CD4-positive, alpha-beta memory T cell (primary cell): Measurements from ENCODE around the gene WNT2. TPM values are rescaled to one million over a fixed set of nuclear protein-coding genes. Genes with fewer than 3 reads are reported as not detected.
"Not testable (repeated sequence)": the region's sequence is repeated elsewhere in the genome, so short reads cannot be mapped to it uniquely, and the experiment has no call there.

Experiments
- CTCF ChIA-PET: fragments of 350-600 bp; sonication (Branson Sonifier 250); formaldehyde crosslinking; loops from one replicate; lab custom pipeline; 2021; ENCODE audit warnings: inconsistent platforms; ENCODE audit not compliant: partially characterized antibody; lab: Charles Lee
- POLR2A ChIA-PET: fragments of 350-600 bp; sonication (Branson Sonifier 250); formaldehyde crosslinking; loops from one replicate; lab custom pipeline; 2021; ENCODE audit not compliant: partially characterized antibody; lab: Charles Lee
- DNase-seq, 5 donors: peaks; one replicate each; pipeline versions ENCODE4 v3.0.0 to v3.0.0-alpha.2; 2020 to 2022; ENCODE audit warnings: mixed read lengths in 1 of 5
- H3K27ac ChIP-seq: one replicate; pipeline ENCODE4 v1.7.0; 2013; ENCODE audit warnings: low read depth, low read length
- H3K27me3 ChIP-seq: 2 replicates; pipeline ENCODE4 v1.7.0; 2013; ENCODE audit warnings: mild to moderate bottlenecking, low read length, moderate library complexity; ENCODE audit not compliant: insufficient read depth
- H3K36me3 ChIP-seq: 2 replicates; pipeline ENCODE4 v1.7.0; 2013; ENCODE audit warnings: mild to moderate bottlenecking, low read length, moderate library complexity; ENCODE audit not compliant: insufficient read depth
- H3K4me1 ChIP-seq: 2 replicates; pipeline ENCODE4 v1.7.0; 2013; ENCODE audit warnings: mild to moderate bottlenecking, low read length, moderate library complexity; ENCODE audit not compliant: insufficient read depth
- H3K4me3 ChIP-seq, 2 donors: one replicate each; pipeline ENCODE4 v1.7.0; 2013; ENCODE audit warnings: low read length in 2 of 2, mild to moderate bottlenecking in 1 of 2
- H3K9me3 ChIP-seq, 2 donors: one replicate each; pipeline ENCODE4 v1.7.0; 2013; ENCODE audit warnings: low read length in 2 of 2, control low read depth in 1 of 2; ENCODE audit not compliant: control insufficient read depth in 1 of 2
- H3K27ac Mint-ChIP-seq, 7 donors: one replicate each; pipeline ENCODE4 v1.8.0; 2020 to 2021; ENCODE audit warnings: mixed read lengths in 7 of 7, mild to moderate bottlenecking in 6 of 7, inconsistent platforms in 3 of 7, moderate library complexity in 3 of 7
- H3K27me3 Mint-ChIP-seq, 2 donors: one replicate each; pipeline ENCODE4 v1.8.0; 2020 to 2021; ENCODE audit warnings: mixed read lengths in 2 of 2
- H3K36me3 Mint-ChIP-seq, 2 donors: one replicate each; pipeline ENCODE4 v1.8.0; 2020 to 2021; ENCODE audit warnings: mixed read lengths in 2 of 2, inconsistent platforms in 1 of 2, mild to moderate bottlenecking in 1 of 2
- H3K4me1 Mint-ChIP-seq, 4 donors: one replicate each; pipeline ENCODE4 v1.8.0; 2020 to 2021; ENCODE audit warnings: mixed read lengths in 4 of 4, mild to moderate bottlenecking in 1 of 4
- H3K4me3 Mint-ChIP-seq, 8 donors: one replicate each; pipeline ENCODE4 v1.8.0; 2020 to 2021; ENCODE audit warnings: mixed read lengths in 8 of 8, mild to moderate bottlenecking in 7 of 8, moderate library complexity in 6 of 8, inconsistent platforms in 3 of 8
- H3K9me3 Mint-ChIP-seq, 8 donors: one replicate each; pipeline ENCODE4 v1.8.0; 2020 to 2021; ENCODE audit warnings: mixed read lengths in 8 of 8, mild to moderate bottlenecking in 5 of 8, inconsistent platforms in 3 of 8, moderate library complexity in 1 of 8
- intact Hi-C: fragments of 100-400 bp; cut with micrococcal nuclease; formaldehyde crosslinking; loops from one replicate; pipeline ENCODE4 v1.15.1; 2023
- polyA plus RNA-seq, 2 donors: library from polyadenylated mRNA; unstranded; fragments of 300-500 nt; fragmentation: Illumina TruSeq; gene quantifications; one replicate each; pipeline ENCODE4 v1.2.3, GENCODE V29; 2021
- total RNA-seq, 2 experiments: library from RNA; stranded (reverse); gene quantifications; one replicate each; pipeline ENCODE4 v1.2.3, GENCODE V29; 2021

WNT2 gene
- total and polyA plus RNA-seq, 4 experiments from 2014 or later, result not detected

DNA sequence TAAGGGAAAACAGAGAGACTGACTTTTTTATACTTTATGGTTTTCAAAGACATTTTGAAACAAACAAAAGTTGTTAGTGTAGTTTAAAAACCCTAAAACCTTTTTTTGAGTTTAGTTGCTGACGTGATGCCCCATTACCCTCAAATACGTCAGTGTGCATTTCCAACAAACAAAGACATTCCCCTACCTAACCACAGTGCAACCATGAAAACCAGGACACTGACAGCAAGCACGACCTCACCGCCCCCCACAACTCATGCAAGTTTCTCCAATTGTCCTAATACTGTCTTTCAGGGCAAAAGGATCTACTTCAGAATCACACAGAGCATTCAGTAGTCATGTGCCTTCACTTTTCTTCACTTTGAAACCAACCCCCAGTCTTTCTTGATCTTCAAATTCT is 75.0 kb downstream of the WNT2 start:
- H3K4me3 ChIP-seq, result no peak overlapping the region
- CTCF ChIA-PET, result no interaction called here
- Mint-ChIP-seq H3K36me3 (no peaks in the 10 kb centered on the region), H3K4me1 (no peaks in the 10 kb centered on the region), H3K27ac (no peak overlapping the region), H3K9me3 (peaks cover 0 to 9% (median 0%) of the 10 kb centered on the region in 8 donors), H3K4me3 (no peak overlapping the region), H3K27me3 (peaks cover 3 to 7% of the 10 kb centered on the region in 2 donors)
- no peak overlapping the region for H3K27ac ChIP-seq
- no peaks in the 10 kb centered on the region for H3K4me1 ChIP-seq
- POLR2A ChIA-PET, result no interaction called here
- DNase-seq, result no peak
- no peaks in the 10 kb centered on the region for H3K36me3 ChIP-seq
- intact Hi-C loops, result no loop called here
- no peaks in the 10 kb centered on the region for H3K9me3 ChIP-seq
- H3K27me3 ChIP-seq, result no peaks in the 10 kb centered on the region

DNA sequence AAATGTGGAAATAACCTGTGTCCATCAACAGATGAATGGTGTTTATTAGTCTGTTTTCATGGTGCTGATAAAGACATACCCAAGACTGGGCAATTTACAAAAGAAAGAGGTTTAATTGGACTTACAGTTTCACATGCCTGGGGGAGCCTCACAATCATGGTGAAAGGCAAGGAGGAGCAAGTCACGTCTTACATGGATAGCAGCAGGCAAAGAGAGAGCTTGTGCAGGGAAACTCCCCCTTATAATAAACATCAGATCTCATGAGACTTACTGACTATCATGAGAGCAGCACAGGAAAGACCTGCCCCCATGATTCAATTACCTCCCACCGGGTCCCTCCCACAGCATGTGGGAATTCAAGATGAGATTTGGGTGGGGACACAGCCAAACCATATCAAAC is 77.2 kb downstream of the WNT2 start:
- DNase-seq, H3K4me3 ChIP-seq, H3K27me3 ChIP-seq, H3K9me3 ChIP-seq, H3K27ac Mint-ChIP-seq, H3K9me3 Mint-ChIP-seq, H3K4me1 ChIP-seq, intact Hi-C loops, H3K36me3 ChIP-seq, H3K4me1 Mint-ChIP-seq, H3K36me3 Mint-ChIP-seq, CTCF ChIA-PET, POLR2A ChIA-PET, H3K27me3 Mint-ChIP-seq, H3K4me3 Mint-ChIP-seq, H3K27ac ChIP-seq: not testable (repeated sequence)

DNA sequence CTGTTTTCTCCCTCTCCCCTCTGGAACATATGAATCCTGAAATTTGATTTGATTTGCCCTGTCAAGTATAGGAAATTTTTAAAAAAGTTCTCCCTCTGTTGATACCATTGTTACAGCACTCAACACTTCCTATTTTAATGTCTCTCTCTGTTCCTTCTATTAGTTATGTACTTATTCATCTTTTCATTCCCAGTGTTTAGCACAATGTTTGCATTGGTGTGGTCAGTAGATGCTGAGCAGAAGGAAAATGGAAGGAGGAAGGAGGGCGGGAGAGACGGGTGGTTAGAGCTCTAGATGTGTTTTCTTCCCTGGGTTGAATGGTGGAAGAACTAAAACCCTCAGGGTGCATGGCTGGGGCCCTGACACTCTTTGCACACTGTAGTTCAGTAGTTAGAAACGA is 79.5 kb downstream of the WNT2 start:
- Histone ChIP-seq H3K36me3 (no peaks in the 10 kb centered on the region), H3K27ac (no peak overlapping the region), H3K9me3 (no peaks in the 10 kb centered on the region), H3K27me3 (no peaks in the 10 kb centered on the region), H3K4me1 (no peaks in the 10 kb centered on the region), H3K4me3 (no peak overlapping the region)
- no peak overlapping the region for H3K27ac Mint-ChIP-seq
- no peaks in the 10 kb centered on the region for H3K4me1 Mint-ChIP-seq
- no peak for DNase-seq
- POLR2A ChIA-PET, result no interaction called here
- H3K36me3 Mint-ChIP-seq, result no peaks in the 10 kb centered on the region
- intact Hi-C loops, result no loop called here
- CTCF ChIA-PET, result no interaction called here
- no peak overlapping the region for H3K4me3 Mint-ChIP-seq
- H3K9me3 Mint-ChIP-seq, result peaks cover 0 to 9% (median 1%) of the 10 kb centered on the region in 8 donors
- H3K27me3 Mint-ChIP-seq, result peaks cover 6 to 10% of the 10 kb centered on the region in 2 donors

DNA sequence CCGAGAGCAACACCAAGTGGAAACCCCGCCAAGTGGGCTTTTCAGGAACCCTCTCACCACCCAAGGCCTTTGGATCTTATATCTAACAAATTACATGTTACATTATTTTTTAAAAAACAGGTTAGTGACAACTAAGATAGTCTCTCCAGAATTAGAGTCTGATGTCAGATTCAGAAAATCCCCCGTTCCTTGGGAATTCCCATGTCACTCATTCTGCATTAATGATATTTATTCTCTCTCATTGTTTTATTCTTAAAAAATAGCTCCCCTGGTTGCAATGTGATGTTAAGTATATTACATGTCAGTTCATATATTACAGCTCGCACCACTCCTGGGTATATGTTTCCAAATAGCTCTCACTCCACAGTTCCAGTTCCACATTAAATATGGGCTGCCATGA is 81.8 kb downstream of the WNT2 start:
- Histone ChIP-seq H3K36me3 (no peaks in the 10 kb centered on the region), H3K4me3 (no peak overlapping the region), H3K9me3 (no peaks in the 10 kb centered on the region), H3K27ac (no peak overlapping the region), H3K27me3 (no peaks in the 10 kb centered on the region), H3K4me1 (no peaks in the 10 kb centered on the region)
- intact Hi-C loops, result no loop called here
- no peaks in the 10 kb centered on the region for H3K4me1 Mint-ChIP-seq
- H3K4me3 Mint-ChIP-seq, result no peak overlapping the region
- POLR2A ChIA-PET, result no interaction called here
- peaks cover 6 to 13% of the 10 kb centered on the region in 2 donors for H3K27me3 Mint-ChIP-seq
- DNase-seq, result no peak
- no peaks in the 10 kb centered on the region for H3K36me3 Mint-ChIP-seq
- CTCF ChIA-PET, result no interaction called here
- H3K9me3 Mint-ChIP-seq, result peaks cover 0 to 5% (median 3%) of the 10 kb centered on the region in 8 donors
- no peak overlapping the region for H3K27ac Mint-ChIP-seq

DNA sequence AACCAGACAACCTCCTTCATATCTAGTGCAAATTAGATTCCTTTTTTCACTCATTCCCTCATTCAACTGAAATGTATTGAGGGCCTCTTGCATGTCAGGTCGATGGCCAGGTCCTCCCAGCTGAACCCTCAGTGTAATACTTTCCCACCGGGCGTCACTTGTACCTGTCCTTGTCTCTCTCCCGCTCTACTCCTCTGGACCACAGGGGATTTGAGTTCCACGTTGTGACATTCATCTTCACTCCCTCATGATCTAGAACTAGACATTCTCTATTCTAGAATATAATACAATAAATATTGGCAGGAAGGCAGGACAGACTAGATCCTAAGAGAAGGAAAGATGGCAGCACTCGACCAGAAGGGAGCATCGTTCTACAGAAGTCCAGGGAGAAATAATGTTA is 83.9 kb downstream of the WNT2 start:
- Mint-ChIP-seq H3K9me3 (peaks cover 0 to 7% (median 3%) of the 10 kb centered on the region in 8 donors), H3K4me1 (no peaks in the 10 kb centered on the region), H3K36me3 (no peaks in the 10 kb centered on the region), H3K27ac (no peak overlapping the region), H3K4me3 (no peak overlapping the region), H3K27me3 (peaks cover 6 to 12% of the 10 kb centered on the region in 2 donors)
- Histone ChIP-seq H3K9me3 (no peaks in the 10 kb centered on the region), H3K27me3 (no peaks in the 10 kb centered on the region), H3K27ac (no peak overlapping the region), H3K4me3 (no peak overlapping the region), H3K36me3 (no peaks in the 10 kb centered on the region), H3K4me1 (no peaks in the 10 kb centered on the region)
- CTCF ChIA-PET, result no interaction called here
- intact Hi-C loops, result no loop called here
- no peak for DNase-seq
- POLR2A ChIA-PET, result no interaction called here

DNA sequence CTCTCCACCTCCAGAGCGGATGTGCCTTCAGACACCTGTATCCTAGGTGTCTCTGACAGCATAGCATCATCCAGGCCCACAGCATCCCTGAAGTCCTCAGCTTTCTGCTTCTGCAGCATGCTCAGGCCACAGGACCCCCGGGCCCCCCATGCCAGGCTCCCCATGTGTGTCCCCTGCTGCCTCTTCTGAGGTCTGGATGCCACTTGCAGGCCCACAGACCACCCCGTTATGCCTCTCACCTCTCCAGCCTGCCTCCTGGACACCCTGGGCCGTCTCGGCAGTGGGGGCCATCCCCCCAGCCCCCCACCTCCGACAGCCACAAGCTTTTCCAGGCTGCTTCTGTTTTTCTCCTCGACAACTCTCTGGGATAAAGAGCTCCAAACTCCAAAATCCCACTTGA is 84.4 kb downstream of the WNT2 start:
- no peaks in the 10 kb centered on the region for H3K27me3 ChIP-seq
- Mint-ChIP-seq H3K36me3 (no peaks in the 10 kb centered on the region), H3K4me1 (no peaks in the 10 kb centered on the region), H3K9me3 (peaks cover 0 to 7% (median 4%) of the 10 kb centered on the region in 8 donors), H3K4me3 (no peak overlapping the region), H3K27me3 (peaks cover 6 to 12% of the 10 kb centered on the region in 2 donors), H3K27ac (no peak overlapping the region)
- intact Hi-C loops, result no loop called here
- H3K27ac ChIP-seq, result no peak overlapping the region
- H3K9me3 ChIP-seq, result no peaks in the 10 kb centered on the region
- no peaks in the 10 kb centered on the region for H3K36me3 ChIP-seq
- ChIA-PET CTCF (no interaction called here), POLR2A (no interaction called here)
- H3K4me1 ChIP-seq, result no peaks in the 10 kb centered on the region
- no peak for DNase-seq
- H3K4me3 ChIP-seq, result no peak overlapping the region

DNA sequence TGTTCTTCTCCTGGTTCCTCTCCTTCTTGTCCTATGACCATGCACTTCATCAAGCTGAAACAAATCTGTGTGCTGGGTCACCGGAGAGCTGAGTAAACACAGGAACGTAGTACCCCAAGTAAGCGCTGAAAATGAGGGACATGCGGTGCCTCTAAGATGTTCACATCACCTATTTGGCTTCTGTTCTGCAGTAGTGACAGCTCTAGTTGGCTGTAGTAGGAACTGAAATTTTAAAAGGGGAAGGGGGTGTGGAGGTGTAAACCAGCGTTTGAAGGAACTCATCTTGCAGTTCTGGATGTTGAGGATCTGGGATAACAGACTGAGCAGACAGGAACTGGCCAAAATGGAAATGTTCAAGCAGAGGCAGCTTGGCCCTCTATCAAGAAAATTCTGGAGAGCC is 85.2 kb downstream of the WNT2 start:
- ChIA-PET CTCF (no interaction called here), POLR2A (no interaction called here)
- Mint-ChIP-seq H3K36me3 (no peaks in the 10 kb centered on the region), H3K27me3 (peaks cover 6 to 12% of the 10 kb centered on the region in 2 donors), H3K27ac (no peak overlapping the region), H3K9me3 (peaks cover 0 to 7% (median 4%) of the 10 kb centered on the region in 8 donors), H3K4me3 (no peak overlapping the region), H3K4me1 (no peaks in the 10 kb centered on the region)
- Histone ChIP-seq H3K4me3 (no peak overlapping the region), H3K36me3 (no peaks in the 10 kb centered on the region), H3K9me3 (no peaks in the 10 kb centered on the region), H3K27me3 (no peaks in the 10 kb centered on the region), H3K27ac (no peak overlapping the region), H3K4me1 (no peaks in the 10 kb centered on the region)
- intact Hi-C loops, result no loop called here
- DNase-seq, result no peak

DNA sequence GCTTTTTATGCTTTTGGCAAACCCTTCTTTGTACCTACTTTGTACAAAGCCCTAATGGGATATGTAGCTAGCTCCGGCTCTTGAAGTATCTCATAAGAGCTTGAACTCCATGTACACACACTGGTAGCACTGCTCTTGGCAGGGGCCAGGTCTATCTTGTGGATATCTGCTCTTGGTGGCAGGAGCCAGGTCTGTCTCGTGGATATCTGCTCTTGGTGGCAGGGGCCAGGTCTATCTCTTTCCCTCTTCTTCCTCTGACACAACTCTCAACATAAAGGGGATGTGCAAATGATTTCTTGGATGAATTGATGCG is 91.9 kb downstream of the WNT2 start:
- intact Hi-C loops, result no loop called here
- H3K27me3 Mint-ChIP-seq, result no peaks in the 10 kb centered on the region

More for the DNA sequence above, 91.9 kb downstream of the WNT2 start:
- Mint-ChIP-seq H3K36me3 (no peaks in the 10 kb centered on the region), H3K9me3 (peaks cover 0 to 8% (median 4%) of the 10 kb centered on the region in 8 donors), H3K4me3 (no peak overlapping the region), H3K4me1 (no peaks in the 10 kb centered on the region), H3K27ac (no peak overlapping the region)
- no peak overlapping the region for H3K4me3 ChIP-seq
- ChIA-PET CTCF (no interaction called here), POLR2A (no interaction called here)
- DNase-seq, result no peak
- no peaks in the 10 kb centered on the region for H3K4me1 ChIP-seq
- no peak overlapping the region for H3K27ac ChIP-seq
- no peaks in the 10 kb centered on the region for H3K27me3 ChIP-seq
- no peaks in the 10 kb centered on the region for H3K9me3 ChIP-seq
- no peaks in the 10 kb centered on the region for H3K36me3 ChIP-seq
